ENCODE measurements around the gene SLC27A4. TPM values are rescaled to one million over a fixed set of nuclear protein-coding genes. Genes with fewer than 3 reads are reported as not detected.
A peak's percentile ranks its signal among the peaks of the same experiment; 100 is the strongest.

Gene SLC27A4
- total and polyA plus RNA-seq, 10 of the 15 experiments (the other 5 are each of a cell fraction or from before 2014, with no cell fraction given), result 0.13 to 14.0 (median 7.6) TPM

DNA sequence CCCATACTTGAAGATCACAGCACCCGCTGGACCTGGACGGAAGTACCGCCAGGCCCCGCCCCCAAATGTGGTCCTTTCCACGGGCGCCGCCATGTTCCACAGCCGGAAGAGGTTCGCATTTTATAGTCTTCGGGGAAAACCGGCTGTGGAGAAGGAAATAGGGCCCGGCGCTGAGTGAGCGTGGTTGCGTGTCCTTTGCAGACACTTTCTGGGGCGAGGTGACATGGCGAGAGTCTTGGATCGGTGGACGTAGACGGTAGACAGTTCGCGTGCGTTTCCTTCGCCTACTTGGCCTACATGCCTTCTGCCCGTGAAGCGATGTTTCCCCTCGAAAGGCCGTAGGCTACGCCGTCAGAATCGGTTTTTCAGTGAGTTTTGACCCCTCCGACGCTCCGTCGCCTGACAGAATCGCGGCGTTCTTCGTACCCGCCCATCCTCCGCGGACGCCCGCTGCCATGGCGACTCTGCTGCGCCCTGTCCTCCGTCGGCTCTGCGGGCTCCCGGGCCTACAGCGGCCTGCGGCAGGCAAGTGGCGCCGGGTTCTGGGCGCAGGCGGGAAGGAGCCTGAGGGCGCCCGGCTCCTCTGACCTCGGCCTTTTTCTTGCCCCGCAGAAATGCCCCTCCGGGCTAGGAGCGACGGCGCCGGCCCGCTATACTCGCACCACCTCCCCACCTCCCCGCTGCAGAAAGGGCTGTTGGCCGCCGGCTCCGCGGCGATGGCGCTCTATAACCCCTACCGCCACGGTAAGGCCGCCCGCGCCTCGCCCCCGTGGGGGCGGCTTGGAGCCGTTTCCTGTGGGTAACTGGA, 17.7 kb upstream of the SLC27A4 start, which contains the start of the genes COQ4 and TRUB2 (continued):
- TF ChIP-seq, protein P1, sequence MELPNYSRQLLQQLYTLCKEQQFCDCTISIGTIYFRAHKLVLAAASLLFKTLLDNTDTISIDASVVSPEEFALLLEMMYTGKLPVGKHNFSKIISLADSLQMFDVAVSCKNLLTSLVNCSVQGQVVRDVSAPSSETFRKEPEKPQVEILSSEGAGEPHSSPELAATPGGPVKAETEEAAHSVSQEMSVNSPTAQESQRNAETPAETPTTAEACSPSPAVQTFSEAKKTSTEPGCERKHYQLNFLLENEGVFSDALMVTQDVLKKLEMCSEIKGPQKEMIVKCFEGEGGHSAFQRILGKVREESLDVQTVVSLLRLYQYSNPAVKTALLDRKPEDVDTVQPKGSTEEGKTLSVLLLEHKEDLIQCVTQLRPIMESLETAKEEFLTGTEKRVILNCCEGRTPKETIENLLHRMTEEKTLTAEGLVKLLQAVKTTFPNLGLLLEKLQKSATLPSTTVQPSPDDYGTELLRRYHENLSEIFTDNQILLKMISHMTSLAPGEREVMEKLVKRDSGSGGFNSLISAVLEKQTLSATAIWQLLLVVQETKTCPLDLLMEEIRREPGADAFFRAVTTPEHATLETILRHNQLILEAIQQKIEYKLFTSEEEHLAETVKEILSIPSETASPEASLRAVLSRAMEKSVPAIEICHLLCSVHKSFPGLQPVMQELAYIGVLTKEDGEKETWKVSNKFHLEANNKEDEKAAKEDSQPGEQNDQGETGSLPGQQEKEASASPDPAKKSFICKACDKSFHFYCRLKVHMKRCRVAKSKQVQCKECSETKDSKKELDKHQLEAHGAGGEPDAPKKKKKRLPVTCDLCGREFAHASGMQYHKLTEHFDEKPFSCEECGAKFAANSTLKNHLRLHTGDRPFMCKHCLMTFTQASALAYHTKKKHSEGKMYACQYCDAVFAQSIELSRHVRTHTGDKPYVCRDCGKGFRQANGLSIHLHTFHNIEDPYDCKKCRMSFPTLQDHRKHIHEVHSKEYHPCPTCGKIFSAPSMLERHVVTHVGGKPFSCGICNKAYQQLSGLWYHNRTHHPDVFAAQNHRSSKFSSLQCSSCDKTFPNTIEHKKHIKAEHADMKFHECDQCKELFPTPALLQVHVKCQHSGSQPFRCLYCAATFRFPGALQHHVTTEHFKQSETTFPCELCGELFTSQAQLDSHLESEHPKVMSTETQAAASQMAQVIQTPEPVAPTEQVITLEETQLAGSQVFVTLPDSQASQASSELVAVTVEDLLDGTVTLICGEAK (IDR thresholded peaks at IDR 0.05; ENCODE audit: borderline replicate concordance), result peak; percentile 99
- TF ChIP-seq WRNIP1 (IDR thresholded peaks at IDR 0.05; ENCODE audit: borderline replicate concordance, low read depth, low read length), result peak; percentile 97; the same call in 1 of the 2 replicates
- no peak for TF ChIP-seq SMAD1 (IDR thresholded peaks at IDR 0.05; ENCODE audit: low read depth, partially characterized antibody)
- TF ChIP-seq SPI1 (IDR thresholded peaks at IDR 0.05; ENCODE audit: borderline replicate concordance, insufficient read depth, low read depth, low read length), result no peak
- TF ChIP-seq, protein P2, sequence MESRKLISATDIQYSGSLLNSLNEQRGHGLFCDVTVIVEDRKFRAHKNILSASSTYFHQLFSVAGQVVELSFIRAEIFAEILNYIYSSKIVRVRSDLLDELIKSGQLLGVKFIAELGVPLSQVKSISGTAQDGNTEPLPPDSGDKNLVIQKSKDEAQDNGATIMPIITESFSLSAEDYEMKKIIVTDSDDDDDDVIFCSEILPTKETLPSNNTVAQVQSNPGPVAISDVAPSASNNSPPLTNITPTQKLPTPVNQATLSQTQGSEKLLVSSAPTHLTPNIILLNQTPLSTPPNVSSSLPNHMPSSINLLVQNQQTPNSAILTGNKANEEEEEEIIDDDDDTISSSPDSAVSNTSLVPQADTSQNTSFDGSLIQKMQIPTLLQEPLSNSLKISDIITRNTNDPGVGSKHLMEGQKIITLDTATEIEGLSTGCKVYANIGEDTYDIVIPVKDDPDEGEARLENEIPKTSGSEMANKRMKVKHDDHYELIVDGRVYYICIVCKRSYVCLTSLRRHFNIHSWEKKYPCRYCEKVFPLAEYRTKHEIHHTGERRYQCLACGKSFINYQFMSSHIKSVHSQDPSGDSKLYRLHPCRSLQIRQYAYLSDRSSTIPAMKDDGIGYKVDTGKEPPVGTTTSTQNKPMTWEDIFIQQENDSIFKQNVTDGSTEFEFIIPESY (IDR thresholded peaks at IDR 0.05), result no peak
- TF ChIP-seq CBX3 (IDR thresholded peaks at IDR 0.05; ENCODE audit: borderline replicate concordance, low read depth), result no peak
- TF ChIP-seq NFXL1 (IDR thresholded peaks at IDR 0.05; ENCODE audit: borderline replicate concordance), result no peak
- peak; percentile 98 for TF ChIP-seq ZNF207 (IDR thresholded peaks at IDR 0.05; ENCODE audit: borderline replicate concordance)
- peak; percentile 79 for TF ChIP-seq POU2F2 (IDR thresholded peaks at IDR 0.05; ENCODE audit: borderline replicate concordance, low read depth, low read length)
- TF ChIP-seq, protein P3, sequence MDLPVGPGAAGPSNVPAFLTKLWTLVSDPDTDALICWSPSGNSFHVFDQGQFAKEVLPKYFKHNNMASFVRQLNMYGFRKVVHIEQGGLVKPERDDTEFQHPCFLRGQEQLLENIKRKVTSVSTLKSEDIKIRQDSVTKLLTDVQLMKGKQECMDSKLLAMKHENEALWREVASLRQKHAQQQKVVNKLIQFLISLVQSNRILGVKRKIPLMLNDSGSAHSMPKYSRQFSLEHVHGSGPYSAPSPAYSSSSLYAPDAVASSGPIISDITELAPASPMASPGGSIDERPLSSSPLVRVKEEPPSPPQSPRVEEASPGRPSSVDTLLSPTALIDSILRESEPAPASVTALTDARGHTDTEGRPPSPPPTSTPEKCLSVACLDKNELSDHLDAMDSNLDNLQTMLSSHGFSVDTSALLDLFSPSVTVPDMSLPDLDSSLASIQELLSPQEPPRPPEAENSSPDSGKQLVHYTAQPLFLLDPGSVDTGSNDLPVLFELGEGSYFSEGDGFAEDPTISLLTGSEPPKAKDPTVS (IDR thresholded peaks at IDR 0.05; ENCODE audit: low read depth, low read length), result no peak
- TF ChIP-seq, protein P4, sequence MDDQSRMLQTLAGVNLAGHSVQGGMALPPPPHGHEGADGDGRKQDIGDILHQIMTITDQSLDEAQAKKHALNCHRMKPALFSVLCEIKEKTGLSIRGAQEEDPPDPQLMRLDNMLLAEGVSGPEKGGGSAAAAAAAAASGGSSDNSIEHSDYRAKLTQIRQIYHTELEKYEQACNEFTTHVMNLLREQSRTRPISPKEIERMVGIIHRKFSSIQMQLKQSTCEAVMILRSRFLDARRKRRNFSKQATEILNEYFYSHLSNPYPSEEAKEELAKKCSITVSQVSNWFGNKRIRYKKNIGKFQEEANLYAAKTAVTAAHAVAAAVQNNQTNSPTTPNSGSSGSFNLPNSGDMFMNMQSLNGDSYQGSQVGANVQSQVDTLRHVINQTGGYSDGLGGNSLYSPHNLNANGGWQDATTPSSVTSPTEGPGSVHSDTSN (IDR thresholded peaks at IDR 0.05; ENCODE audit: insufficient replicate concordance, low read depth, low read length), result no peak
- no peak; the same call in 1 of the 2 replicates for TF ChIP-seq TBL1XR1 (IDR thresholded peaks at IDR 0.05; ENCODE audit: low read depth, low read length)
- TF ChIP-seq KAT2A (conservative IDR thresholded peaks at IDR 0.05; ENCODE audit: control insufficient read depth, low read depth, low read length), result no peak
- peak; percentile 76; the same call in 1 of the 2 replicates for TF ChIP-seq MEF2A (IDR thresholded peaks at IDR 0.05; ENCODE audit: insufficient read depth, low read depth, low read length)
- TF ChIP-seq FOXK2 (IDR thresholded peaks at IDR 0.05), result peak; percentile 79
- TF ChIP-seq, protein P5, sequence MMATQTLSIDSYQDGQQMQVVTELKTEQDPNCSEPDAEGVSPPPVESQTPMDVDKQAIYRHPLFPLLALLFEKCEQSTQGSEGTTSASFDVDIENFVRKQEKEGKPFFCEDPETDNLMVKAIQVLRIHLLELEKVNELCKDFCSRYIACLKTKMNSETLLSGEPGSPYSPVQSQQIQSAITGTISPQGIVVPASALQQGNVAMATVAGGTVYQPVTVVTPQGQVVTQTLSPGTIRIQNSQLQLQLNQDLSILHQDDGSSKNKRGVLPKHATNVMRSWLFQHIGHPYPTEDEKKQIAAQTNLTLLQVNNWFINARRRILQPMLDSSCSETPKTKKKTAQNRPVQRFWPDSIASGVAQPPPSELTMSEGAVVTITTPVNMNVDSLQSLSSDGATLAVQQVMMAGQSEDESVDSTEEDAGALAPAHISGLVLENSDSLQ (IDR thresholded peaks at IDR 0.05), result peak; percentile 65; the same call in 1 of the 2 replicates
- no peak for TF ChIP-seq SMC3 (IDR thresholded peaks at IDR 0.05; ENCODE audit: borderline replicate concordance, low read length)
- TF ChIP-seq SMAD5 (IDR thresholded peaks at IDR 0.05; ENCODE audit: low read depth), result no peak; the same call in none of the 2 replicates
- TF ChIP-seq YY1 (IDR thresholded peaks at IDR 0.05; ENCODE audit: low read depth, low read length), result peak; percentile 99
- TF ChIP-seq SMARCA5 (IDR thresholded peaks at IDR 0.05), result no peak

Data from GM12878 (cell line).